Measurements from ENCODE around the gene PF4V1. TPM values are rescaled to one million over a fixed set of nuclear protein-coding genes. Genes with fewer than 3 reads are reported as not detected.

The PF4V1 gene
- total RNA-seq, 6 experiments from 2014 or later, result not detected

GRCh38 chr4:73842696-73843095 is 10.4 kb upstream of the PF4V1 start:
- no peak for DNase-seq
- intact Hi-C loops (cut with DNase I), result no loop called here

DNA sequence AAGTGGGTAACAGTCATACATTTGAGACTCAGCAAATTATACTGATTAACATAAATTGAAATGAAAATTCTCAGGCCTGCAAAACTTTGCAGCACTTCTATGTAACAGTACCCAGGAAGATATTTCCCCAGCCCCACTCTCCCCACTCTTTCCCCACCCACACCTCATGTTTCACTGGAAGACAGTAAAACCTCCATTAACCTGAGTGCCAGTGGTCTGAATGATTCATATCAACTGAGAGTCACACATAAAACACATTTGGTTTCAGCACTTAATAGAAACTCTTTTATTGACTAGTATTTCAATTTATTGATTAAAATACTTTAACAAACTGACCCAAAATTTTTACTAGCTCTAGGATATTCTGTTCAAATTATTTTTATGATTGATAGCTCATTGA is 9.7 kb upstream of the PF4V1 start:
- ATAC-seq, result no peak
- H3K36me3 ChIP-seq, result no peaks in the 10 kb centered on the region
- no peaks in the 10 kb centered on the region for H3K4me1 ChIP-seq
- H3K27me3 ChIP-seq, result no peaks in the 10 kb centered on the region
- DNase-seq, result no peak
- TF ChIP-seq POLR2A (IDR thresholded peaks at IDR 0.05) (no peak), CTCF (IDR thresholded peaks at IDR 0.05) (no peak)
- intact Hi-C loops (cut with DNase I), result no loop called here
- no peaks in the 10 kb centered on the region for H3K9me3 ChIP-seq
- H3K4me3 ChIP-seq, result no peak overlapping the region
- H3K27ac ChIP-seq, result no peak overlapping the region

More at GRCh38 chr4:73842696-73843095, 10.4 kb upstream of the PF4V1 start:
- H3K27ac ChIP-seq, result no peak overlapping the region
- H3K27me3 ChIP-seq, result no peaks in the 10 kb centered on the region
- no peak for TF ChIP-seq CTCF (IDR thresholded peaks at IDR 0.05)
- no peak for TF ChIP-seq POLR2A (IDR thresholded peaks at IDR 0.05)
- H3K4me1 ChIP-seq, result no peaks in the 10 kb centered on the region
- no peak for ATAC-seq
- no peaks in the 10 kb centered on the region for H3K9me3 ChIP-seq
- H3K4me3 ChIP-seq, result no peak overlapping the region
- no peaks in the 10 kb centered on the region for H3K36me3 ChIP-seq

DNA sequence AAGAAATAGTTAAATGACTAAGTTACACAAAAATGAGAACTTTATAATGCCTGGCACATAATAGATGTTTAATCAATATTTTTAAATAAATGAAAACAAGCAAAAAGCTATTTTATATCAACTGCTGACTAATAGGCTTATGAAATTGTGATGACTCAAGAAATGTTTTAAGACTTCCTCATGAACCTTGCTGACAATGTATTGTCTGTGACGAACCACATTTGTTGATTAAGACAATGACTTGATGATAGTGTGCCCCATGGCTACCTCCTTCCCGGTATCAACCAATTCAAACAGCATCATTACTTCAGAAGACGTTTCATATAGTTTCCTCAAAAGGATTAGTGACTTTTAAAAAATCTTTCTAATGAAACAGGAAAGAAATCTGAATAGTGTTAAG is 8.8 kb upstream of the PF4V1 start:
- TF ChIP-seq POLR2A (IDR thresholded peaks at IDR 0.05), result no peak
- no peak for TF ChIP-seq CTCF (IDR thresholded peaks at IDR 0.05)
- intact Hi-C loops (cut with DNase I), result no loop called here
- ATAC-seq (no peak), DNase-seq (no peak)
- Histone ChIP-seq H3K9me3 (no peaks in the 10 kb centered on the region), H3K36me3 (no peaks in the 10 kb centered on the region), H3K27ac (no peak overlapping the region), H3K4me3 (no peak overlapping the region), H3K27me3 (no peaks in the 10 kb centered on the region), H3K4me1 (peaks cover 0 to 9% (median 3%) of the 10 kb centered on the region in 4 donors)
- 40% methylated on average over 3 of the region's 3 CpGs for WGBS (ENCODE audit: insufficient coverage, low coverage, low lambda C conversion rate, missing lambda C conversion rate)

DNA sequence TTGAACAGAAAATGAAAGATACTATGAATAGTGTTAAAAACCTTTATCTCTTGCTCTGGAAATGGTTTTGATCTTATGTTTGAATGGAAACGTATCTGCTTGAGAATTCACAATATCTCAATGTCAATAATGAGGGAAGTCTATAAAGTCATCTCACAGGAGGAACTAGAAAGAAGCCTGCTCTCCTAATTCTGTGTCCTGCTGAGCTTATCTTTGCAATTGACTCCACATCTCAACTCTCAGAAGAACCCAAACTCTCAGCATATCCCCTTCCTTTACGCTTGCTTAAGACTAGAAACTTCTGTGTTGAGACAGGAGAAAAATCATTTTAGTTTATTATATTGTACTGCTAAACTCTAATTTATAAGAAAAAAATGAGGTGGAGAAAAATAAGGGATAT is 8.3 kb upstream of the PF4V1 start:
- intact Hi-C loops (cut with DNase I), result no loop called here
- no peak for ATAC-seq
- 56% methylated on average over 2 of the region's 2 CpGs for WGBS (ENCODE audit: insufficient coverage, low coverage, low lambda C conversion rate, missing lambda C conversion rate)
- H3K27ac ChIP-seq, result no peak overlapping the region
- DNase-seq, result no peak
- H3K4me1 ChIP-seq, result peaks cover 0 to 12% (median 3%) of the 10 kb centered on the region in 4 donors
- no peaks in the 10 kb centered on the region for H3K27me3 ChIP-seq
- H3K9me3 ChIP-seq, result no peaks in the 10 kb centered on the region
- TF ChIP-seq CTCF (IDR thresholded peaks at IDR 0.05) (no peak), POLR2A (IDR thresholded peaks at IDR 0.05) (no peak)
- no peak overlapping the region for H3K4me3 ChIP-seq
- H3K36me3 ChIP-seq, result no peaks in the 10 kb centered on the region

DNA sequence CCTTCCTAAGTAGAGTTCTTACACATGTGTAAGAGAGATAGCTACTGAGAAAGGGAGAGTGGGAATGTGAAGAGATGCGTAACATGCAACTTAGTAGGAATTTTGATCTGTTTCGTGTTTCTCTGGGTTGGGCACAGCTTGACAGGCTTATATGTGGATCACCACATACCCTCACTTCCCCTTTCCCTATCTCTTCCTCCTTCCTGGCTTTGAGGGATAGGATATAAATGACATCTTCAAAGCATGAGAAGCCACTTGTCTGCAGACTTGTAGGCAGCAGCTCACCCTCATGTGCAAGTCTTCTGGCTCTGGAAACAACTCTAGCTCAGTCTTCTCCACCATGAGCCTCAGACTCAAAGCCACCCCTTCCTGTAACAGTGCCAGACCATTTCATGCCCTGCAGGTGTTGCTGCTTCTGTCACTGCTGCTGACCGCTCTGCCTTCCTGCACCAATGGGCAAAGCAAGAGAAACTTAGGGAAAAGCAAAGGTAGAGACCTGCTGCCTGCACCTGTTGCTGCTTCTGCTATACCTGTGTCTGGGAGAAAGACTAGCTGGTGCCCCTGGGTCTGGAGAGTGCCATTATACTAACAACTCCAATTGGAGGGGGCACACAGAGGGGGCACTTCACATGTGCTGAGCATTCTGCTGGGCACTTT is 5.4 kb upstream of the PF4V1 start:
- intact Hi-C loops (cut with DNase I), result no loop called here
- TF ChIP-seq CTCF (IDR thresholded peaks at IDR 0.05), result no peak
- TF ChIP-seq POLR2A (IDR thresholded peaks at IDR 0.05), result no peak
- Histone ChIP-seq H3K36me3 (no peaks in the 10 kb centered on the region), H3K9me3 (no peaks in the 10 kb centered on the region), H3K27me3 (no peaks in the 10 kb centered on the region), H3K27ac (no peak overlapping the region), H3K4me1 (peaks cover 0 to 12% (median 3%) of the 10 kb centered on the region in 4 donors), H3K4me3 (no peak overlapping the region)
- no peak for DNase-seq
- WGBS (ENCODE audit: insufficient coverage, low coverage, low lambda C conversion rate, missing lambda C conversion rate), result 90% methylated on average over 2 of the region's 3 CpGs
- ATAC-seq, result peak; percentile 6 to 26 (median 16)

Data from right lobe of liver (tissue), 6 donors.